ENCODE data around the gene STK32C. TPM values are rescaled to one million over a fixed set of nuclear protein-coding genes. Genes with fewer than 3 reads are reported as not detected.

The STK32C gene
- total RNA-seq, 1 donor from 2014 or later, result 4.7 TPM

DNA sequence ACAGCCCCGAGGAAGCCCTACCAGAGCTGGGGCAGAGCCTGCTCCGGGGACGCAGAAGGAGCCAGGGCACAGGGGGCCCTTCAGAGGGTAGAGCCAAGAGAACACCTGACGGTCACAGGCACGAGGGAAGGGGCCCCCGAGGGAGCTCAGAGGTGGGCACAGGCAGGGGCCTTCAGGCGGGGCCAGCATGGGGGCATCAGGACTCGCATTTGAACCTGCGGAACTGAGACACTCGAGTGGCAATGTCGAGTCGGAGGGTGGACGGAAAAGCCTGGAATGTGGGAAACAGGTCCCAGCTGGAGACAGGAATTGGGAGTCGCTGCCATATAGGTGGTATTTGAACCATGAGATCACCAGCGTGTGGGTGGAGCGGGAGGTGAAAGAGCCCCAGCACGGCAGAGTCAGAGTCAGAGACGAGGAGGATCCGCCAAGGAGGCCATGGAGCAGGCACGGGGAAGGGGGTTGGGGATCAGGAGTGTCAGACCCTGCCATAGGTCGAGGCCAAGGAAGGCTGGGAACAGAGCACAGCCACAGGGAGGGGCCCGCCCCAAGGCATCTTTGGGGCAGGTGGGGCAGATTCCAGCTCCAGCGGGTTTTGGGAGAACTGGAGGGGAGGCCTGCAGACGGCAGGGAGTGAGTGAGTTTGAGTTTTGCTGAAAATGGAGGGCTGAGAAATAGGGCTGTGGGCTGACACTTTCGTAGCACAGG, 13.8 kb downstream of the STK32C start:
- no peak for DNase-seq (ENCODE audit: extremely low spot score in 2 of 2)
- H3K27me3 ChIP-seq, result no peaks in the 10 kb centered on the region
- no peaks in the 10 kb centered on the region for H3K9me3 ChIP-seq
- H3K27ac ChIP-seq, result no peak overlapping the region
- H3K36me3 ChIP-seq, result no peaks in the 10 kb centered on the region
- H3K4me1 ChIP-seq, result no peaks in the 10 kb centered on the region
- TF ChIP-seq POLR2A (IDR thresholded peaks at IDR 0.05) (no peak), CTCF (IDR thresholded peaks at IDR 0.05) (no peak), POLR2AphosphoS5 (IDR thresholded peaks at IDR 0.05; ENCODE audit: insufficient read depth in 1 of 2, low read depth in 1 of 2) (no peak)
- H3K4me3 ChIP-seq, result no peak overlapping the region
- intact Hi-C loops (cut with DNase I), result no loop called here

GRCh38 chr10:132293201-132293812, 14.4 kb downstream of the STK32C start:
- Histone ChIP-seq H3K27me3 (no peaks in the 10 kb centered on the region), H3K9me3 (no peaks in the 10 kb centered on the region), H3K4me3 (no peak overlapping the region), H3K36me3 (no peaks in the 10 kb centered on the region), H3K4me1 (no peaks in the 10 kb centered on the region), H3K27ac (no peak overlapping the region)
- DNase-seq (ENCODE audit: extremely low spot score in 2 of 2), result no peak
- intact Hi-C loops (cut with DNase I), result no loop called here
- TF ChIP-seq POLR2AphosphoS5 (IDR thresholded peaks at IDR 0.05; ENCODE audit: insufficient read depth in 1 of 2, low read depth in 1 of 2), result no peak
- TF ChIP-seq POLR2A (IDR thresholded peaks at IDR 0.05), result no peak
- no peak for TF ChIP-seq CTCF (IDR thresholded peaks at IDR 0.05)

DNA sequence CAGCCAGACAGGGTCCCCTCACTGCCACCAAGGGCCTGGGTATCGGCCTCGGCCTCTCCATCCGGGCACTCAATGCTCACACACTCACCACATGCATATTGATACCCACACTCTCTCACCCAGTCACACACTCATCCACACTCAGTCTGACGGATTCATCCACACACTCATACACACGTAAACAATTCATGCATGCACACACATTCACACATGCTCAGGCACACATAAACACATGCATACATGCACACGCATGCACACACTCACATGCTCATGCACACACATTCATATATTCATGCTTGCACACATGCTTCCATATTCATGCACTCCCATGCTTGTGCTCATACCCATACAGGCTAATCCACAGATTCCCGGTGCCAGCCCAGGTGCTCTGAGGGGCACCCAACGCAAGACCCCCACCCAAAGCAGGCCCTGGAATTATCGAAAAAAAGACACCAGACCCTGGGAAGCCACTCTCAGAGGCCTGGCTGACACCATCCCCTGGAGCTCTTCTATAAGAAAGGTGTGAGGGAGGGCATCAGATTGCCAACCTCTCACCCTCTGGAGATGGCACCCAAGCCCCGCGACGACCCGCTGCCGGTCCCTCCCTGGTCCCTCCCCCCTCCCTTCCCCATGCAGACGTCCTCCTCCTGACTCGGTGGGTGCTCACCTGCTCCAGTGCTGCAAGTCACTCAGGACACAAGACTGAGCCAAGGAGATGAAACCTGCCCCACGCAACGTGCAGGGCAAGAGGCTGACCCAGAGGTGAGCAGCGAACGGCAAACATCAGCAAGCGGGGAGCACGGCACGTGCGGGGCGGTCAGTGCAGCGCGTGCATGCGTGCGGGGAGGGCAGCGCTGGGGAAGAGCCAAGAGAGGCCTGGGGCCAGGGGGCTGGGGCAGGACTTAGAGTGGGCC, 15.2 kb downstream of the STK32C start:
- DNase-seq (ENCODE audit: extremely low spot score in 2 of 2), result no peak
- no peaks in the 10 kb centered on the region for H3K9me3 ChIP-seq
- H3K27ac ChIP-seq, result no peak overlapping the region
- H3K4me3 ChIP-seq, result no peak overlapping the region
- no peaks in the 10 kb centered on the region for H3K36me3 ChIP-seq
- H3K27me3 ChIP-seq, result no peaks in the 10 kb centered on the region
- TF ChIP-seq POLR2AphosphoS5 (IDR thresholded peaks at IDR 0.05; ENCODE audit: insufficient read depth in 1 of 2, low read depth in 1 of 2), result no peak
- no peak for TF ChIP-seq CTCF (IDR thresholded peaks at IDR 0.05)
- TF ChIP-seq POLR2A (IDR thresholded peaks at IDR 0.05), result no peak
- intact Hi-C loops (cut with DNase I), result no loop called here
- no peaks in the 10 kb centered on the region for H3K4me1 ChIP-seq

DNA sequence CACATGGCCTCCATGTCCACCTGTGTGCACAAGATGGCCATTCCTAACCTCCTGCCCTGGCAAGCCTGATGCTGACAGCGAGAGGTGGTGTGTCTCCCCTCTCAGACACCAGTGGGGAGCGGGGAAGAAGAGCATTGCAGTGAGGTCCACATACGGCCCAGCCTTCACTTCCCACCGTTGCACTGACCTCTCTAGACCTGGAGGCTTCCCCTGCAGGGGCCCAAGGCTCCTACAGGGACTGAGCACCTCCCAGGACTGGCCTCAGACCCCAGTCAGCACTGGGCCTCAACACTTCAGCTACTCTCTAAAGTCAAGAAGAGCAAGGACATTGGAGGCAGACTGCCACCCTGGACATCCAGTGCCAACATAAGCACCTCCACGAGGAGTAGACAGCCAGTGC, 15.9 kb downstream of the STK32C start:
- no peaks in the 10 kb centered on the region for H3K27me3 ChIP-seq
- H3K4me3 ChIP-seq, result no peak overlapping the region
- intact Hi-C loops (cut with DNase I), result no loop called here
- no peak for DNase-seq (ENCODE audit: extremely low spot score in 2 of 2)
- H3K4me1 ChIP-seq, result no peaks in the 10 kb centered on the region
- no peaks in the 10 kb centered on the region for H3K36me3 ChIP-seq
- no peak overlapping the region for H3K27ac ChIP-seq
- no peaks in the 10 kb centered on the region for H3K9me3 ChIP-seq
- no peak for TF ChIP-seq CTCF (IDR thresholded peaks at IDR 0.05)
- no peak for TF ChIP-seq POLR2AphosphoS5 (IDR thresholded peaks at IDR 0.05; ENCODE audit: insufficient read depth in 1 of 2, low read depth in 1 of 2)
- no peak for TF ChIP-seq POLR2A (IDR thresholded peaks at IDR 0.05)
